ENCODE measurements around the gene S100A3.

DNA sequence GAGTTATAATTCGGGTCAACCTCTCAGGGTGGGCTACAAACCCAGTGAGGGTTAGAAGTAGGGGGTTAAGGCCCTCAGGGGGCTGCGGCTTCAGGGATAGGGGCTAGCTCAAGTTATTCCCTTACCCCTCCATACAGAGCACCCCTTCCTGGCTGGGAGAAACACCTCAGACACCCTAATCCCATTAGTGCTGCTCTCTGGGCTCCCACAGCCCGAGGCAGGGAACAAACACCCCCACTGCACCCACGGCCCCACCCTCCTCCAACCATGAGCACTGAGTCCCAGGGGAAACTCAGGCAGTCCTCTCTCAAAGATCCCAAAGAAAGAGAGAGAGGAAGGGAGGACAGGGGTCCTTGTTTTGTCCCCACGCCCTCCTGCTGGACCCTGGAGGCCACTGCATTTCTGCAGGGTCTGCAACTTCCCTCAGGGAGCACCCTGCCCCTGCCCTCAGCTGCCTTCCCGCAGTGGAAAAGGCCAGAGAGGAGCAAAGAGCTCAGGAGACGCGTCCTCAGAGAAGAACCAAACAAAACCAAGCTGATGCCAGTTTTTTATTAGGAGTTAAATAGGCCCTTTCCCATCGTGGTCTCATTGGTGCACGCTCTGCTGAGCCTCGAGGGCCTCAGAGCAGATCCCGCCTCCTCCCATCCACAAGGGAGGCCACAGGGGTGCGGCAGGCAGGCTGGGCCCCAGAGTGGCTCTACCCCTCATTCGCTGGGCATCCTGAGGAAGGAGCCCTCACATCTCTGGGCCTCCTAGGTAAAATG is 2.1 kb downstream of the S100A3 start:
- TF ChIP-seq ZNF138 (CRISPR knock-in tag; conservative IDR thresholded peaks at IDR 0.05), result no peak
- no peak for TF ChIP-seq ZBTB21 (CRISPR knock-in tag; IDR thresholded peaks at IDR 0.05; ENCODE audit: borderline replicate concordance)
- no peak for TF ChIP-seq CTCF (IDR thresholded peaks at IDR 0.05)
